C4-2B (cell line): ENCODE results near the gene CLDN2.

ENCODE experiments used
- H3K27ac ChIP-seq: fragments of 450-650 bp; 2 replicates; pipeline ENCODE4 v1.5.1; 2017
- ZFX ChIP-seq: fragments of 450-650 bp; IDR thresholded peaks from 2 replicates; pipeline ENCODE4 v1.6.1; 2017
- TF ChIP-seq, protein P1 (sequence below): fragments of 450-650 bp; conservative IDR thresholded peaks from 2 replicates; pipeline ENCODE4 v1.5.1; 2017; ENCODE audit warnings: mild to moderate bottlenecking

The CLDN2 gene

DNA sequence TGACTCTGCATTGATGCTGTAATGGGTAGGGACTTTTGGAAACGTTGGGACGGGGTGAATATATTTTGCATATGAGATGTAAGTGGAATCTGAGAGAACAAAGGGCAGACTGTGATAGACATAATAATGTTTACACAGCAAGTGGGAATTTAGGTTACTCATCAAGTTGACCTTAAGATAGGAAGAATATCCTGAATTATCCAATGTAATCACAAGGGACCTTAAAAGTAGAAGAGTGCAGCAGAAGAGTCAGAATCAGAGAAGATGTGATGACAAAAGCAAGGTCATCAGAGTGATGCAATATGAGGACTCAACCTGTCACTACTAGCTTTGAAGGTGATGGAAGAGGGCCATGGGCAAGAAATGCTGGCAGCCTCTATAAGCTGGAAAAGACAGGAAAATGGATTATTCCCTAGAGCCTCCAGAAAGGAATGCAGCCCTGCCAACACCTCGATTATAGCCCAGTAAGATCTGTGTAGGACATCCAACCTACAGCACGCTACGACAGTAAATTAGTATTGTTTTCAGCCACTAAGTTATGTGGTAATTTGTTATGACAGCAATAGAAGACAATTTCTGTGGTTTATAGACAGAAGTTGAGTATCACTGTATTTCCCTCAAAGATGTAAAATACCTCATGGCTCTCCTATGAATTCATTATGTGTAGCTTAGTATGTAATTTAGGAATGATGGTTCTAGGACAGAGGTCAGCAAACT, 53.4 kb downstream of the CLDN2 start:
- H3K27ac ChIP-seq = no peak overlapping the region
- TF ChIP-seq ZFX = no peak
- TF ChIP-seq, protein P1, sequence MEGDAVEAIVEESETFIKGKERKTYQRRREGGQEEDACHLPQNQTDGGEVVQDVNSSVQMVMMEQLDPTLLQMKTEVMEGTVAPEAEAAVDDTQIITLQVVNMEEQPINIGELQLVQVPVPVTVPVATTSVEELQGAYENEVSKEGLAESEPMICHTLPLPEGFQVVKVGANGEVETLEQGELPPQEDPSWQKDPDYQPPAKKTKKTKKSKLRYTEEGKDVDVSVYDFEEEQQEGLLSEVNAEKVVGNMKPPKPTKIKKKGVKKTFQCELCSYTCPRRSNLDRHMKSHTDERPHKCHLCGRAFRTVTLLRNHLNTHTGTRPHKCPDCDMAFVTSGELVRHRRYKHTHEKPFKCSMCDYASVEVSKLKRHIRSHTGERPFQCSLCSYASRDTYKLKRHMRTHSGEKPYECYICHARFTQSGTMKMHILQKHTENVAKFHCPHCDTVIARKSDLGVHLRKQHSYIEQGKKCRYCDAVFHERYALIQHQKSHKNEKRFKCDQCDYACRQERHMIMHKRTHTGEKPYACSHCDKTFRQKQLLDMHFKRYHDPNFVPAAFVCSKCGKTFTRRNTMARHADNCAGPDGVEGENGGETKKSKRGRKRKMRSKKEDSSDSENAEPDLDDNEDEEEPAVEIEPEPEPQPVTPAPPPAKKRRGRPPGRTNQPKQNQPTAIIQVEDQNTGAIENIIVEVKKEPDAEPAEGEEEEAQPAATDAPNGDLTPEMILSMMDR = no peak

DNA sequence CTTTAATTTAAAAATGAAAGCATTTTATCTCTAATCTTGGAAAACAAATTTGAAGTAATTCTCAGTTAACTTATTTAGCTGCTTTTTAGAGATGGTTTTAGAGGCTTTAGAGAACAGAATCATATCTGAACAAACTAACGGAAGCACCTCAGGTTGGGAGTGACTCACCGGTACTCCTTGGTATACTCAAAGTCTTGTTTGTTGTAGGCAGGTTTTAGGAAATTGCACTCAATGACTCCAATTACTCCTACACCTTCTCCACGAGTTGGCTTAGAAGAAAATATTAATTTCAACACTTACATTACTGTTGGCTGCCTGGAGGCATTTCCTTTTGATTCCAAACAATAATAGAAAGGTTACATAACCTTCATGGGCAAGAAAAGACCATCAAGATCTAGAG, 56.2 kb downstream of the CLDN2 start:
- no peak for TF ChIP-seq ZFX
- TF ChIP-seq, protein P1 = no peak
- no peak overlapping the region for H3K27ac ChIP-seq
